Tibial artery (tissue), 4 donors: ENCODE data around the gene PEMT.

Experiments
- DNase-seq, 2 donors: peaks; one replicate each; pipeline ENCODE4 v3.0.0-alpha.2; 2019
- H3K27ac ChIP-seq, 2 donors: fragments of 200-600 bp; sonication (generic) in 1 of 2; 1 replicate in 1 of 2; 2 replicates in 1 of 2; pipeline ENCODE4 v1.5.1; 2018 to 2019; ENCODE audit warnings: mild to moderate bottlenecking in 1 of 2
- H3K27me3 ChIP-seq, 2 donors: fragments of 200-600 bp; sonication (generic) in 1 of 2; one replicate each; pipeline versions ENCODE4 v1.5.1 to v1.6.0; 2016 to 2019
- H3K36me3 ChIP-seq, 3 donors: fragments of 200-600 bp; sonication (generic) in 2 of 3; one replicate each; pipeline ENCODE4 v1.5.1; 2016 to 2019; ENCODE audit warnings: mild to moderate bottlenecking in 2 of 3
- H3K4me1 ChIP-seq, 4 donors: fragments of 200-600 bp; sonication (generic) in 2 of 4; 1 replicate in 3 of 4; 2 replicates in 1 of 4; pipeline ENCODE4 v1.5.1; 2016 to 2019
- H3K4me3 ChIP-seq, 2 donors: fragments of 200-600 bp; sonication (generic) in 1 of 2; 1 replicate in 1 of 2; 2 replicates in 1 of 2; pipeline ENCODE4 v1.5.1; 2018 to 2019; ENCODE audit warnings: mild to moderate bottlenecking in 2 of 2
- H3K9me3 ChIP-seq, 3 donors: fragments of 200-600 bp; sonication (generic) in 1 of 3; one replicate each; pipeline ENCODE4 v1.5.1; 2016 to 2019
- intact Hi-C: fragments of 100-400 bp; cut with DNase I; formaldehyde crosslinking; loops from one replicate; pipeline ENCODE4 v1.15.0; 2023; ENCODE audit warnings: low total_unique reads
- TF ChIP-seq, protein P1 (sequence below), 2 experiments: fragments of 200-600 bp in 1 of 2; fragments of 450-650 bp in 1 of 2; IDR thresholded peaks; one replicate each; pipeline ENCODE4 v1.5.1; 2017 to 2019; ENCODE audit warnings: antibody characterized with exemption in 2 of 2, mild to moderate bottlenecking in 1 of 2, moderate library complexity in 1 of 2

Gene PEMT

DNA sequence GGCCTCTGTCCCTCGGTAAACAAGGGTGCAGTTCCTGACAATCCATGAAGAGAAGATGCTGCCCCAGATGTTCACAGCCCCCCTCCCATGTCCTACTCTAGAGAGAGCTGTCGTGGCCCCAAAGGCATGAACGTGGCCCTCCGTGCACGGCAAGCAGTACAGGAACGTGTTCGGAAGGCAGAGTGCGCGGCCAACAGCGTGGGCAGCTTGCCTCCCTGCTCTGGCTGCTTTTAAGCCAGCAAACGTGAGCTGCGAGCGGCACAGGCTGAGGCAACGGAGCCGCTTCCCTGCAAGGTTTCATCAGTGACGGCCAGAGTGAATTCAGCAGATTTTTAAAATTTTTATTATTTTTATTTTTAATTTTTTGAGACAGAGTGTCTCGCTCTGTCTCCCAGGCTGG lies 37.2 kb downstream of the PEMT start:
- H3K27me3 ChIP-seq = no peaks in the 10 kb centered on the region
- no peaks in the 10 kb centered on the region for H3K36me3 ChIP-seq
- intact Hi-C loops = no loop called here
- no peak overlapping the region for H3K27ac ChIP-seq
- no peaks in the 10 kb centered on the region for H3K9me3 ChIP-seq
- no peak overlapping the region for H3K4me3 ChIP-seq
- TF ChIP-seq, protein P1, sequence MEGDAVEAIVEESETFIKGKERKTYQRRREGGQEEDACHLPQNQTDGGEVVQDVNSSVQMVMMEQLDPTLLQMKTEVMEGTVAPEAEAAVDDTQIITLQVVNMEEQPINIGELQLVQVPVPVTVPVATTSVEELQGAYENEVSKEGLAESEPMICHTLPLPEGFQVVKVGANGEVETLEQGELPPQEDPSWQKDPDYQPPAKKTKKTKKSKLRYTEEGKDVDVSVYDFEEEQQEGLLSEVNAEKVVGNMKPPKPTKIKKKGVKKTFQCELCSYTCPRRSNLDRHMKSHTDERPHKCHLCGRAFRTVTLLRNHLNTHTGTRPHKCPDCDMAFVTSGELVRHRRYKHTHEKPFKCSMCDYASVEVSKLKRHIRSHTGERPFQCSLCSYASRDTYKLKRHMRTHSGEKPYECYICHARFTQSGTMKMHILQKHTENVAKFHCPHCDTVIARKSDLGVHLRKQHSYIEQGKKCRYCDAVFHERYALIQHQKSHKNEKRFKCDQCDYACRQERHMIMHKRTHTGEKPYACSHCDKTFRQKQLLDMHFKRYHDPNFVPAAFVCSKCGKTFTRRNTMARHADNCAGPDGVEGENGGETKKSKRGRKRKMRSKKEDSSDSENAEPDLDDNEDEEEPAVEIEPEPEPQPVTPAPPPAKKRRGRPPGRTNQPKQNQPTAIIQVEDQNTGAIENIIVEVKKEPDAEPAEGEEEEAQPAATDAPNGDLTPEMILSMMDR (IDR thresholded peaks at IDR 0.05) = no peak
- no peak for DNase-seq
- no peaks in the 10 kb centered on the region for H3K4me1 ChIP-seq

DNA sequence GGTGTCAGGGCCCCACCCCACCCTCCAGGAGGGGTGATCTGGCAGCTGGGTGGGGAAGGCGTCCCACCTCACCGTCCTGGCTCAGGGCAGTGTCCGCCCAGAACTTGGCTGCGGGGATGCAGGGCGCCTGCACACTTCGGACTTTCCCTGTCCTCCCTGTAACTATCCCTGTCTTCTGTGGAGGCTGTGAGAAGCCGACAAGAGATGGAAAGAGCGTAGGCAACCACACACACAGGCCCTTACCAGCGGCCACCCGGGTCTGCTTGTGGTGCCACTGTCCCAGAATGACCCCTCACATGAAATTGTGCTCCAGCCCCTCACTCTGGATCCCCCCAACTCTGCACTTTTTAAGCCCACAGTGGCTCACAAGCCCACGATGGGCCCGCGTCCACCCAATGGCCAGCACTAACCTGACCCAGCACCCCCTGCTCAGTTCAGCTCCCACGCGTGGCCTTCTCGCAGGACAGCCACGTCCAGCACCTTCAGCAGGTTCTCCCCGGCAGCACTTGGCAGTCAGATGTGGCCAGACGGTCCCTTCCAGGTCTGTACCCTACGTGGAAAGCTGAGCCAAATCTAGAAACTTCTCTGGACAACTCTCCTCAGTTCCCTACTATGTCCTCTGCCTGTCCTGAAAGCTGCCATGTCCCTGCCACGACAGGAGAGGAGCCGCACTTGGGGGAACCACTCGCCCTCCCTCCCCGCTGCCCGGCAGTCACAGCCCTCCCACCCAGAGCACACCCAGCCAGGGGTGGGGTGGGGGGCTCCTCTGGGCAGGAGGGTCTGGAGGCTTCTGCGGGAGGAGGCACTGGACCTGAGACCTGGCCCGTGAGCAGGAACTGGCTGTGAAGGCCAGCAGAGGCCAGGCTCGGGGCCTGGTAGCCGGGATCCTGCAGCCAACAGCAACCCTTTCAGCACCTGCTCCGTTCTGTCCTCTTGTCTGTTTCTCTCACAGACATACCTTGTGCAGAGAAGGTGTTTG lies 38.0 kb downstream of the PEMT start:
- no peak for DNase-seq
- Histone ChIP-seq H3K27me3 (no peaks in the 10 kb centered on the region), H3K27ac (no peak overlapping the region), H3K9me3 (no peaks in the 10 kb centered on the region), H3K36me3 (no peaks in the 10 kb centered on the region), H3K4me1 (no peaks in the 10 kb centered on the region), H3K4me3 (no peak overlapping the region)
- intact Hi-C loops = no loop called here
- TF ChIP-seq, protein P1 (IDR thresholded peaks at IDR 0.05) = no peak

DNA sequence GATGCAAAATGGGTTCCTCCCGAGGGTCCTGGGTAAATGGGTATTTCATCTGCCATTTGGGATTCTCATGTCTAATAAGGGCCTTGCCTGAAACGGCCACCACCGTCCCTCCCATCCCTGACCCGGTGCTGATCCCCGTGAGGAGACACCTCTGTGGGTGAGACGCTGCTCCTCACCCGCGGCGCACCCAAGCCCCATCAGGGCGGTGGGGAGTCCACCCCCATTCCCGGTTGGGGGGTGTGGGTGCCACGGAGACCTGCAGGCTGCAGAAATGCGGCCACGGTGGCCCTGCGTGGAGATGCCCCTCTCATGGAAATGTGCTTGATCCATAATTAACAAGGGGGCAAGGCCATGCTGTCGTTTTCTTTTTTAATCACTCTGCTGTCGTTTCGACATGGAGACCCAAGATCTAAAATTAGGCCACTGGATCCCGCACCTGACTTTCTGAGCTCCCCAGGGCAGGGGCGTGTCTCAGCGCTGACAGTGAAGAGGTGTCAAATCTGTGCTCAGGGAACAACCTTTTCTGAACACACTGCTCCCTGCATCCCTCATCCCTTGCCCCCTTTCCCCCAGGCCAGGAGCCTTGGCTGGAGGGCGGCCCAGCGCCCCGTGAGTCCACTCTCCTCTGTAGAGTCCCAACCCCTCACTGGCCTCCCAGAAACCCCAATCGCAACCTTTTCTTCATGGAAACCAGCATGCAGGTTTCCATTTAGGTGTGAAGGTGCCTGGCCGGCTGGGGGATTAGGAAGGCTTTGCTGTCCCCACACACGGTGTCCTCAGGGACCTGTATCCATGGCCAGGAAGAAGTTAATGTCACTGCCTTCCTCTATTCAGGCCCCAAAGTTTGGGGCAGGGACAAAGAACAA lies 38.9 kb downstream of the PEMT start:
- no peak for DNase-seq
- intact Hi-C loops = no loop called here
- Histone ChIP-seq H3K4me3 (no peak overlapping the region), H3K4me1 (no peaks in the 10 kb centered on the region), H3K9me3 (no peaks in the 10 kb centered on the region), H3K27ac (no peak overlapping the region), H3K27me3 (no peaks in the 10 kb centered on the region), H3K36me3 (no peaks in the 10 kb centered on the region)
- TF ChIP-seq, protein P1 (IDR thresholded peaks at IDR 0.05) = no peak

DNA sequence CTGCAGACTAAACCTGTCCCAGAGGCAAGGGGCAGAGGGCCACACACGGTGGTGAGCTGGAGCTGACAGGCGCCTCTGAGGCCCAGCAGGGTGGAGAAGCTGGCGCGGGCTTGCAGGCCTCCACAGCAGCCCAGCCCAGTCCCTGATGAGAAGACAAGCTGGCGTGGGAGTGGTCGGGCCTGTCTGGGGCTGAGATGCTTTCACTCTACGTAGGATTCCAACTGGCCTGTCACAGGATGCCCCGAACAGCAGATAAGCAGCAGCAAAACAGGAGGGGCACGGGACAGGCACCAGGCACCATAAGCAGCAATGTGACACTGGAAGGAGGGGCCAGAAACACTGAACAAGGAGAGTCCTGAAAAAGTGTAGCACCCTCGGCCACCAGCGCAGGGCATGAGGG lies 40.1 kb downstream of the PEMT start:
- Histone ChIP-seq H3K4me3 (no peak overlapping the region), H3K4me1 (peaks cover 0 to under 1% (median under 1%) of the 10 kb centered on the region in 4 donors), H3K27ac (no peak overlapping the region), H3K27me3 (no peaks in the 10 kb centered on the region), H3K9me3 (no peaks in the 10 kb centered on the region), H3K36me3 (no peaks in the 10 kb centered on the region)
- DNase-seq = no peak
- TF ChIP-seq, protein P1 (IDR thresholded peaks at IDR 0.05) = no peak
- intact Hi-C loops = no loop called here

DNA sequence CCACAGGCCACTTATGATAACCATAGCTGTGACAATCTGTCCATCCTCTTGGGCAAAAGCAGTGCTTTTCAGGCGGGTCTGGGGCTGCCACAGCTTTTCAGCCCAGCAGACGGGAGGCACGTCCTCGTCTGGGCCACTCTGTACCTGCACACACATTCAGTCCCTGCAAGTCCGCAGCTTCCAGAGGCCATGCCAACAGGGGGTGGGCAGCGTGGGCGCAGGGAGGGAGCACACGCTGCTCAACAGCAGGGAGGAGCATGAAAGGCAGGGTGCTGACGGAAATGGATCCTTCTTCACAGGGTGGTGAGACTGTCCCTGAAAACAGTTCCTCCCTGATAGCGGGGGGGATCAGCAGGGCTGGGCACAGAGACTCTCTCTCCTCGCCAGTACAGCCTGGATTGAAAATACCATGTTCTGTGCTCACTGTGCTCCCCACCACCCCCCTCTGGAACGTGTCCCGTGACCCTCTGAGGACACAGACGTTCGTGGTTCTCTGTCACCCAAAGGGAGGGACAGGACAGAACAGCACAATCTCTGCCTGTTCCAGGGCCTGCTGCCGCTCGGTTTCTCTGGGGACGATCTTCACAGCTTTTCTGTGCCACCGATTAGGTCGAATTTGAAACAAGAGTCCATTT lies 41.7 kb downstream of the PEMT start:
- H3K27me3 ChIP-seq = no peaks in the 10 kb centered on the region
- TF ChIP-seq, protein P1 (IDR thresholded peaks at IDR 0.05) = no peak
- no peak overlapping the region for H3K27ac ChIP-seq
- no peak overlapping the region for H3K4me3 ChIP-seq
- DNase-seq = no peak
- intact Hi-C loops = no loop called here
- no peaks in the 10 kb centered on the region for H3K36me3 ChIP-seq
- H3K4me1 ChIP-seq = peaks cover 0 to 15% (median 14%) of the 10 kb centered on the region in 4 donors
- H3K9me3 ChIP-seq = no peaks in the 10 kb centered on the region
